Neural progenitor cell (in vitro differentiated cells): ENCODE results near the gene LEKR1.

Experiments
- EZH2 ChIP-seq: fragments of 200-600 bp; sonication (generic); IDR thresholded peaks from 2 replicates; pipeline ENCODE4 v1.6.1; 2017; ENCODE audit warnings: antibody characterized with exemption, mild to moderate bottlenecking, moderate library complexity
- TF ChIP-seq, protein P1 (sequence below): fragments of 200-600 bp; sonication (generic); IDR thresholded peaks from 2 replicates; pipeline ENCODE4 v1.5.1; 2017; ENCODE audit warnings: antibody characterized with exemption, mild to moderate bottlenecking

- TF ChIP-seq, protein P1, sequence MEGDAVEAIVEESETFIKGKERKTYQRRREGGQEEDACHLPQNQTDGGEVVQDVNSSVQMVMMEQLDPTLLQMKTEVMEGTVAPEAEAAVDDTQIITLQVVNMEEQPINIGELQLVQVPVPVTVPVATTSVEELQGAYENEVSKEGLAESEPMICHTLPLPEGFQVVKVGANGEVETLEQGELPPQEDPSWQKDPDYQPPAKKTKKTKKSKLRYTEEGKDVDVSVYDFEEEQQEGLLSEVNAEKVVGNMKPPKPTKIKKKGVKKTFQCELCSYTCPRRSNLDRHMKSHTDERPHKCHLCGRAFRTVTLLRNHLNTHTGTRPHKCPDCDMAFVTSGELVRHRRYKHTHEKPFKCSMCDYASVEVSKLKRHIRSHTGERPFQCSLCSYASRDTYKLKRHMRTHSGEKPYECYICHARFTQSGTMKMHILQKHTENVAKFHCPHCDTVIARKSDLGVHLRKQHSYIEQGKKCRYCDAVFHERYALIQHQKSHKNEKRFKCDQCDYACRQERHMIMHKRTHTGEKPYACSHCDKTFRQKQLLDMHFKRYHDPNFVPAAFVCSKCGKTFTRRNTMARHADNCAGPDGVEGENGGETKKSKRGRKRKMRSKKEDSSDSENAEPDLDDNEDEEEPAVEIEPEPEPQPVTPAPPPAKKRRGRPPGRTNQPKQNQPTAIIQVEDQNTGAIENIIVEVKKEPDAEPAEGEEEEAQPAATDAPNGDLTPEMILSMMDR = no peak
- TF ChIP-seq EZH2 = no peak
Observed at GRCh38 chr3:157030712-157031111, 204.6 kb downstream of the LEKR1 start.
